ENCODE results near the gene CASKIN2.
A peak's percentile ranks its signal among the peaks of the same experiment; 100 is the strongest.

CASKIN2 gene

GRCh38 chr17:75515496-75516254, at the start of gene CASKIN2:
CASKIN2 (minus strand) TSS chr17:75515537; CDS start chr17:75513804, 1,733 bp downstream.
- DNase-seq: peak; percentile 92

- DNase-seq: no peak
Measured at GRCh38 chr17:75565066-75565465, 49.7 kb upstream of the CASKIN2 start.

GRCh38 chr17:75564195-75564594, 48.9 kb upstream of the CASKIN2 start:
- no peak for DNase-seq

GRCh38 chr17:75563063-75563758, 47.9 kb upstream of the CASKIN2 start:
- DNase-seq: no peak

GRCh38 chr17:75561927-75562603, 46.7 kb upstream of the CASKIN2 start:
- DNase-seq: no peak

- DNase-seq: no peak
Measured at GRCh38 chr17:75559958-75560533, 44.7 kb upstream of the CASKIN2 start.

- no peak for DNase-seq
Measured at GRCh38 chr17:75558666-75559530, 43.6 kb upstream of the CASKIN2 start.

GRCh38 chr17:75557852-75558665, 42.7 kb upstream of the CASKIN2 start:
- no peak for DNase-seq

- DNase-seq: no peak
Measured at GRCh38 chr17:75557075-75557851, 41.9 kb upstream of the CASKIN2 start.

GRCh38 chr17:75555679-75556153, 40.4 kb upstream of the CASKIN2 start:
- DNase-seq: no peak

GRCh38 chr17:75553295-75554110, 38.2 kb upstream of the CASKIN2 start:
- no peak for DNase-seq

- no peak for DNase-seq
Measured at GRCh38 chr17:75552425-75553294, 37.3 kb upstream of the CASKIN2 start.

GRCh38 chr17:75551266-75551665, 35.9 kb upstream of the CASKIN2 start:
- DNase-seq: no peak

GRCh38 chr17:75550139-75550465, 34.8 kb upstream of the CASKIN2 start:
- no peak for DNase-seq

- DNase-seq: peak; percentile 35
Measured at GRCh38 chr17:75549246-75550138, 34.2 kb upstream of the CASKIN2 start.

GRCh38 chr17:75548813-75549212, 33.5 kb upstream of the CASKIN2 start:
- DNase-seq: no peak

- no peak for DNase-seq
Measured at GRCh38 chr17:75547091-75547490, 31.8 kb upstream of the CASKIN2 start.

GRCh38 chr17:75546181-75546580, 30.8 kb upstream of the CASKIN2 start:
- DNase-seq: no peak

Measured in NCI-H2171 (cell line).